CD4-positive, alpha-beta T cell treated with Interleukin-12 subunit alpha and Interleukin-12 subunit beta, for 1 hour (primary cell): ENCODE results near the gene PRR12.
"Not testable (repeated sequence)": the region's sequence is repeated elsewhere in the genome, so short reads cannot be mapped to it uniquely, and the experiment has no call there.

Experiments
- DNase-seq: peaks from one replicate; pipeline ENCODE4 v3.0.0-alpha.2; 2020

PRR12 gene

DNA sequence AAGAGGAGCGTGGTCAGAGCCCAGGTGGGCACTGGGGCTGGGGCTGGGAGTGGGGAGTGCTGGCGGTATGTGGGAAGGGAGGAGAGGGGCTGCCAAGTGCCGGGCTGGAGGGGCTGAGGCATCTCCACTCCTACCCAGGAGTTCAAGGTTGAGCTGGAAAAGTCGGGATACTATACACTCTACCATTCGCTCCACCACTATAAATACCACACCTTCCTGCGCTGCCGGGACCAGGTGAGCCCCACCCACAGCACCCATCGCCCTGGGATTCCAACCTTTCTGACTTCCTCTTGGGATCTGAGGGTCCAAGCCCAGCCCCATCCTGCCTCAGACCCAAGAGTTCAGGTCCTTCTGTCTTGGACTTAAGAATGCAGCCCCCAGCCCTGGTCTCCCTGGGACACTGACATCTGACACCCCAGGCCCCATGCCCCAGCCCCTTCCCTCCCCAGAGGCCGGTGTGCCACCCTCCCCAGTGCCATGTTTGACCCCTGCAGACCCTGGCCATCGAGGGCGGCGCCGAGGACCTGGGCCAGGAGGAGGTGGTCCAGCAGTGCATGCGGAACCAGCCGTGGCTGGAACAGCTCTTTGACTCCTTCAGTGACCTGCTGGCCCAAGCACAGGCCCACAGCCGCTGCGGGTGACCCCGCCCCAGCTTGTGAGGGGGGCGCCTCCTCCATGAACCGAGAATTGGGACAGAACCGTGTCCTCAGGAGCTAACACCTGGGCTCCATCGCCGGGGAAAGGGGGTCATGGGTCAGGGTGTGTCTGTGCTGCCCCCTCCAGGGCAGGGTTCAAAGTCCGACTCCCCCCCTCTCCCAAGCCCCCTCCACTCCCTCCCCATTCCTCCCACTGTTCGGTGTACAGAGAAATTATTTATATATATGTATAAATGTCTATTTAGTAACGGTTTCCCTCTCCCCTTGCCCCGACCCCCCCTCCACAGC, 34.3 kb downstream of the PRR12 start:
- DNase-seq: no peak

DNA sequence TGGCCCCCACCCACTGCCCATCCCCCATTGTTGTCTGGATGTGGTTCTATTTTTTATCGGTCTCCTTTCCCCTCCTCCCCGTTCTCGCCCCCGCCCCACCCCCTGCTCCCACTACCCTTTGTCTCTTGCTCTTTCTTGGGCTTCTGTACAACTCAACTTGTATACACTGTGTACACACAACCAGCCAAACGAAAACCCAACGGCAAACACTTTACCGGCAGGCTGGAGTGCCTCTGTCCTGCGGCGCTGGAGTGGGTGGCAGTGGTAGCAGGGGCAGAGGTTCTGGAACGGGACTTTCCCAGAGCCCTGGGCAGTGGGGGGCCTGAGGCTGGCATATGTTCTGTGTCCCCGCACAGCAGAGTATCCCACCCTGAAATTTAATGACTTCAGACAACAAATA, 35.2 kb downstream of the PRR12 start:
- no peak for DNase-seq

DNA sequence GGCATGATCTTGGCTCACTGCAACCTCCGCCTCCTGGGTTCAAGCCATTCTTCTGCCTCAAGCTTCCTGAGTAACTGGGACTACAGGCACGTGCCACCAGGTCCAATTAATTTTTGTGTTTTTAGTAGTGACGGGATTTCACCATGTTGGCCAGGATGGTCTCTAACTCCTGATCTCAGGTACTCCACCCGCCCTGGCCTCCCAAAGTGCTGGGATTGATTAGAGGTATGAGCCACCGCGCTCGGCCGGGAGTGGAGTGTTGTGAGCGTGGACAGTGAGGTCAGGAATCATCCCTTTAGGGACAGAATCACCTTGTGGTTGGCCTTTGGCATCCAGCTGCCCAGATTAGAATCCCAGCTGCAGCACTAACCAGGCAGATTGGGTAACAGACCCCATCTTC, 38.7 kb downstream of the PRR12 start:
- DNase-seq: no peak

DNA sequence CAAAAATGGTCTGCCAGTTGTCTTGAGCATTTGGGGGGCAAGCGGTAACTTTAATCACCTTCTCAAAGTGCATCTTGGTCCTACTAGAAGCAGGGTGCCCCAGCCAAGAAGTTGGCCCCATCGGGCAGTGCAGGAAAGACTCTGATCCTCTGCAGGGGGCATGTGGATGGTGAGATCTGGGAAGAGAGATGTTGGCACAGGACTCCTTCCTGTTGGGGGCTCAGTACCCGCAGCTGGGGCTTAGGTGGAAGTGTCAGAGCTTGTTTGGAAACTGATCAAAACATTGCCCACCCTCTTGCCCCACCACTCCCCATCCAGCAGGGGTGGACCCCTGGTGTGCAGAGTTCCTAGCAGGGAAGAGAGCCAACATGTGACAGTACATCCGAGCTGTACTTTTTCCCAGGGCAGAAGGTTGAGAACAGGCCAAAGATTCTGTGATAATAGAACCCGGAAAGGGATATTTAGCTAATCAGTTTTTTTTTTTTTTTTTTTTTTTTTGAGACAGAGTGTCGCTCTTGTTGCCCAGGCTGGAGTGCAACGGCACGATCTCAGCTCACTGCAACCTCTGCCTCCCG, 40.1 kb downstream of the PRR12 start:
- no peak for DNase-seq

DNA sequence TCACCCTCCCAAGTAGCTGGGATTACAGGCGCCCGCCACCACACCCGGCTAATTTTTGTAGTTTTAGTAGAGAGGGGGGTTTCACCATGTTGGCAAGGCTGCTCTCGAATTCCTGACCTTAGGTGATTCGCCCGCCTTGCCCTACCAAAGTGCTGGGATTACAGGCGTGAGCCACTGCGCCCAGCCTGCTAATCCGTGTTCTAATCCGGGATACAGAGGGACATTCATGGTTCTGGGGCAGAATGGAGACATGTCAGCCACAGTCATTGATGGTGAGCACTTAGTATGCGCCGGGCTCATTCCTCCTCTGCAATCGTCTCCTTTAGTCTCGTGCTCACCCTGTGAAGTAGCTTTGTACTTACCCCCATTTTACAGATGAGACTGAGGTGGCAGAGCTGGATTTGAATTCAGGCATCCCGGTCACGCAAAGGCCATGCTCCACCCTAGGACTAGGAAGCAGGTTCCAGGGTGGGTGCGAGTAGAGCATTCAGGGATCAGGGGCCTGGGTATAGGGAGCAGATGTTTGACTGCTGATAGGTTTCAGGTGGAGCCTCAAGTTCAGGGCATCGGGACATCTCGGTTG, 40.7 kb downstream of the PRR12 start:
- no peak for DNase-seq

DNA sequence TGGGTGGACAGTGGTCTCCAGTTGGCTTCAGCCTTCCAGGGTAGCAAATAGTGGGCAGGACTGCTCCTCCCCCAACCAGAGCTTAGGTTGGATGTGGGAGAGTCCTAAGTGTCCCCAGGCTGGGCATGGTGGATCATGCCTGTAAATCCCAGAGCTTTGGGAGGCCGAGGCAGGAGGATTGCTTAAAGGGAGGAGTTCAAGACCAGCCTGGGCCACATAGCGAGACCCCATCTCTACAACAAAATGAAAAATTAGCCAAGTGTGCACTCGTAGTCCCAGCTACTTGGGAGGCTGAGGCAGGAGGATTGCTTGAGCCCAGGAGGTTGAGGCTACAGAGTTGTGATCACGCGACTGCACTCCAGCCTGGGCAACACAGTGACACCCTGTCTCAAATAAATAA, 41.6 kb downstream of the PRR12 start:
- DNase-seq: no peak

DNA sequence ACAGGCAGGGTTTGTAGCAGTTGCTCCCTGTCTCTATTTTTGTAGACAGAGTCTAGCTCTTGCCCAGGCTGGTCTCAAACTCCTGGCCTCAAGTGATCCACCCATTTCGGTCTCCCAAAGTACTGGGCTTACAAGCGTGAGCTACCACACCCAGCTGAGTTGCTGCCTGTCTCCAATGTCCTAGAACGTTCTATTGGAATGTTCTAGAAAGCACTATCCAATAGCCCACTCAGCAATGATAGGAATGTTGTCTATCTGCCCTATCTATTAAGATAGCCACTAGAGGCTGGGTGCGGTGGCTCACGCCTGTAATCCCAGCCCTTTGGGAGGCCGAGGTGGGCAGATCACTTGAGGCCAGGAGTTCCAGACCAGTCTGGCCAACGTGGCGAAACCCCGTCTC, 42.3 kb downstream of the PRR12 start:
- not testable (repeated sequence) for DNase-seq

DNA sequence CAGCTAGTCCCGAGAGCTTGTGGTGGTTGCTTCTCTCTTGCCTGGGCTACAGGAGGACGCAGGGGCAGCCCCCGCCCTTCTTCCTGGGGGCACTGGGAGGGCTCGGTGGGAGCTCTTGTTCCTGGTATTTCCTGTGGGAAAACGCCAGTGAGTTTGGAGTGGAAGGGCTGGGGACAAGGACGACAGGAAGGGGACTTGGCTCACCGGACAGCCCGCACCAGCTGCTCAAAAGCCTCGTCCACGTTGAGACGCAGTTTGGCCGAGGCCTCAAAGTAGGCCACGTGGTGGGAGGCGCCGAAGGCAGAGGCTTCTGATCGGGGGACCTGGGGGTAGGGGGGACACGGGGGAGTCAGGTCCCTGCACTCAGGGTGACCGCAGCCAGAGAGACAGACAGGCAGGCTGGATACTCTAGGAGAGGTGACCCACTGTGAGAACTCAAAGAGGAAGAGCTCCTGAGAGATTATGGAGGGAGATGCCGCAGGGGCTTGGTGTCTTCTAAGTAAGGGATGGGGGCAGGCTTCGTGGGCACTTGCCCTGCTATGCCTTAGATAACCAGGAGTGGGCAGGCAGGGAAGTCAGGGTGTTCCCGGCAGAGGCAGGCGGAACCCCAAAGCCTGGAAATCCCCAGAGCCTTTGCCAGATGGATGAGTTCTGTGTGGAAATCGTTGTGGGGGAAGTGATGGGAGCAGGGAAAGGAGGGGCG, 44.7 kb downstream of the PRR12 start:
- DNase-seq: no peak

DNA sequence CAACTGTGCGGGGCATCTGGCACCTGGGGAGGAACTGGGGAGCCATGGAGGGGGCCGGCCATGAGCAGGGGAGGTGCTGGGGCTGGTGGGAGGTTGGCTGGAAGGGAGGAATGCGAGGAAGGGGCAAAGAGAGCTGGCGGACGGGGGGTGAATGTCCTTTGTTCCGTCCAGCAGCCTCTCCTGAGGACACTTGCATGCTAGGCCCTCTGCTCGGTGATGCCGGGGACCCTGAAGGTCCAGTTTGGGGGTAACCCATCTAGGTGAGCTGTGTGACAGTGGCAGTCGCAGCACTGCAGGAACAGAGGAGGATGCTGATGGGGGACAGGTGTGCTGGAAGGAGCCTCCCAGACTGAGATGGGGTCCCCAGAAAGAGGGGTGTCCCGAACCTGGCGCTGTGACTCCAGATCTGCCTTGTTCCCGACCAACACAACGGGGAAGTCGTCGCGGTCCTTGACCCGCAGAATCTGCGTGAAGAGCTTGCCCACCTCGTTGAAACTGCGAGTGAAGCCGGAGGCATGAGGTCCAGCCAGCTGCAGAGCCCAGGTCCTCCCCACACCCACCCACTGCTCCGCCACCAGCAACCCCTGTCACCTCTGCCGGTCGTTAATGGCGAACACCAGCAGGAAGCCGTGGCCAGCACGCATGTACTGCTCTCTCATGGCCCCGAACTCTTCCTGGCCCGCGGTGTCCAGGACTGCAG, 45.4 kb downstream of the PRR12 start:
- no peak for DNase-seq

DNA sequence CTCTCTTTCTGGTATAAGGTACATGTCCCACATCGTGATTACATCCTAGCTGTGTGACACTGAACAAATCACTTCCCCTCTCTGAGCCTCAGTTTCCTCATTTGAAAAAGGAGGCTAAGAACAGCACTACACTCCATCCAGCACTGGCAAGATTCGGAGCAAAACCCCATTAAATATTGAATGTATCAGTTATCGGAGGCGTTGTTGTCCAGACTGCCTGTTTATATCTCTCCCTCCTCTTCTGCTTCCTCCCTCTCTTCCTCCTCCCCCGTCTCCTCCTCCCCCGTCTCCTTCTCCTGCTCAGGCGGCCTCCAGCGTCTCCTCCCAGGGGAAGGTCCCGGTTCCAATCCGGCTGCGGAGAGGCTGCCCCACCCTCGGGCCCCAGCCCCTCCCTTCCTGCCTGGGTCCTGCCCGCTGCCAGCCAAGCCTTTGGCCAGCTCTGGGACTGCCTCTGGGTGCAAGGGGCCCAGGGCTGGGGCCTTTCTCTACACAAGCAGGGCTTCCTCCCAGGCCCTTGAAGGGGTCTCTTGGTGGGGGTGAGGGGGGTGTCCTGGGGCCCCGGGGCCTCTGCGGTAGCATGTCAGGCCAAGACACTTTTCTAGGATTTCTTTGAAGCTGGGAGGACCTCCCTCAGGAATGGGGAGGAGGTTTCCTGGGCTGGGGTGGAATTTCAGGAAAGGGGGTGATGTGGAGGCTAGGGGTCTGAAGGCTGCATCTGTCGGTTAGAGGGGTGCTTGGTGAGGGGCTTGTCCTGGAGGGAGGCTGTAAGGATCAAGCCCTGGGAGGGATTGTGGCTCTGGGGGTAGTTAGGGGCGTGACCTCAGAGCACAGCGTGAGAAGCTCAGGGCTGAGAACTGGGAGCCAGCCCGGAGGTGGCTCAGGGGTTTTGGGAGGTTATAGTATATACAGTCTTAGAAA, 47.1 kb downstream of the PRR12 start:
- no peak for DNase-seq

DNA sequence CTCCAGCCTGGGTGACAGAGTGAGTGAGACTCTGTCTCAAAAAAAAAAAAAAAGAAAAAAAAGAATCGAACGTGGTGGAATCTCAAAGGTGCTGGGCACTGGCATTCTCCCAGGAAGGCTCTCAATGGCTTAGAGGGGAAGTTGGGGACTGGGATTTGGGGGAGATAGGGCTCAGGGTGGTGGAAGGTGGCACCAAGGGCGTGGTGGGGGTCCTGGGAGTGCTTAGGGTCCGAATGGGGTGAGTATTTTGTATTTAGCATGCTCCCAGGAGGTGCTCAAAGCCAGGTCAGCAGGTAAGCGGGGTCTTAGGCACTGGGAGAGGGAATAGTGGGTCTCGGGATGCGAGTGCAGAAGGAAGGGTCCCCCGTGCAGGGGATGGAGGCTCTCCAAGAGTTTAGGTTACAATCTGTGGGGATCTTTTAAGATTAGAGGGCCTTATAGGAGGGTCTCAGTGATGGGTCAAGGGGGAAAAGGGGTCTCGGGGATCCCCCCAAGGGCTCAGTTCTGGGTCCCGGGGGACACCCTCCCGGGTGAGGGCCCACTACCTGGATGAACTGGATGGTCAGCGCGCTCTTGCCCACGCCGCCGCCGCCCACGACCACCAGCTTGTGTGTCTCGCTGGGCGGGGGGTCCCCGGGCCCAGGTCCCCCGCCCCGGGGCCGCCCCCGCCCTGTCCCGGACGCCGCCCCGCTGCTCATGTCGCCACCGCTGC, 48.6 kb downstream of the PRR12 start:
- DNase-seq: no peak

DNA sequence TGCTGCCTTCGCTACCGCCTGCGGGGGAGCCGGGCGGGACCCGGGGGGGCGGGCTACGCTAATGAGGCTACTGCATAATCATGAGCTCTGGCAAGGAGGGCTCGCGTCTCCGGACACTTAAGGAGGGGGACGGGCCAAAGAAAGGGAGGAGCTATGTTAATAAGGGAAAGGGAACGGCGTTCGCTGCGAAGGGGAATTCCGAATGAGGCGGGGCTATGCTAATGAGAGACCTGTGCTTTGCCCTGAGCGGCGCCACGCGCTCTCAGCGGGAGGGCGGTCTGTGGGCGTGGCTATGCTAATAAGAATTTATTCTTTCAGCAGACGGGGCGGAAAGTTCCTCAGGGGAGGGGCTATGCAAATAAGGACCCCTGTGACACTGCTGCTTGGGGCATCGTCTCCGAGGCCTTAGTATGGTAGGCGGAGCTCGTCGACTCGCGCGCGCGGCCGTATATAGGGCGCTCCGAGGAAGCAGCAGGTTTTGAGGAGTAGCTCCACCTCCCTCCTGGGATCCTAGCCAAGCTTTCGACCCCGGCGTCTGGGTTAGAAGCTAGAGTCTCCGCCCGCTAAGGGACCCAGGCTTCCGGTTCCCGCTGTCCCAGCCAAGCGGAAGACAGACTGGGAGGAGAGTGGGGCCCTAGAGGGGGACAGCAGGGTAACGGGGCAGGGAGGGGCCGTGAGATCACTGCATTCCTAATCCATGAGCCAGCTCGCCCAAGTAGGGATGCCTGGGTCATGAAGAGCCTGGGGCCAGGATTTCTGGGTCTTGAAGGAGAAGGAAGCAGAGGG, 49.3 kb downstream of the PRR12 start, which contains the start of gene RRAS:
Gene RRAS (minus strand): TSS at position 31 of the 786 bp plus-strand sequence. CDS start 45 bp downstream, outside the sequence.
- DNase-seq: peak; percentile 100

DNA sequence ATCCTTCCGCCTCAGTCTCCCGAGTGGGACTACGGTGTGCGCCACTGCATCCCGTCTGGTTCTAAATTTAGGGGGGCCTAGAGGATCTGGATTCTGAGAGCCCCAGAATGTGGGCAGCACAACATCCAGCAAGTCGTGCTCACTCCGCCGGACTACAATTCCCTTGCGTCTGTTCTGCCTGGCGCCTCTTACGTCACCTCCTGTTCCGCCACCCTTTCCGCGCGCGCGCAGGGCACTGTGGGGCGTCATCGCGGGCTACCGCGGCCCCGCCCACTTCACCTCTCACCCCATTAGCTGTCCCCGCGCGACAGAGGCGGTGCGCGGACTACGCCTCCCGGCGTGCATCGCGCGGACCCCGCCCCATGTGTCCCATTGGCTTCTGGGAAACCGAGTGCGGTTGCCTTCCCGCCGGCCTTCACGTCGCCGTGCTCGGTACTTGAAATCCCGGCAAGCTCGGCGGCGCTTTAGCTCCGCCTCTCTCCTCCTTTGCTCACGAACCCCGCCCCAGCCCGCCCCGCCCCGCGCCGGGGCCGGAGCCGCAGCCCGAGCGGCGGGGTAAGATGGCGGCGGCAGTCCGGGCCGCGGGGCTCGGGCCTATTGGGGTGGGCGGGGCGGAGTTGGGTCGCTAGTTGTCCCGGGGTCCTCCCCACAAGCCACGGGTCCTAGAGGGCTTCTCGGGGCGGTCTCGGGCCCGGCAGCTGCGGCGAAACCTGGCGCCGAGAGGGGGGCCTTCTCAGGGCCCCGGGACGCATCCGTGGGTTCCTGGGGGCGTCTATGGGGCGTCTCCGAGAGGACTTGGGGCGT, 50.9 kb downstream of the PRR12 start, which contains the start of gene SCAF1:
Gene SCAF1 (plus strand): TSS at position 522 of the 804 bp plus-strand sequence. CDS start 2,818 bp downstream, outside the sequence.
- peak; percentile 100 for DNase-seq

DNA sequence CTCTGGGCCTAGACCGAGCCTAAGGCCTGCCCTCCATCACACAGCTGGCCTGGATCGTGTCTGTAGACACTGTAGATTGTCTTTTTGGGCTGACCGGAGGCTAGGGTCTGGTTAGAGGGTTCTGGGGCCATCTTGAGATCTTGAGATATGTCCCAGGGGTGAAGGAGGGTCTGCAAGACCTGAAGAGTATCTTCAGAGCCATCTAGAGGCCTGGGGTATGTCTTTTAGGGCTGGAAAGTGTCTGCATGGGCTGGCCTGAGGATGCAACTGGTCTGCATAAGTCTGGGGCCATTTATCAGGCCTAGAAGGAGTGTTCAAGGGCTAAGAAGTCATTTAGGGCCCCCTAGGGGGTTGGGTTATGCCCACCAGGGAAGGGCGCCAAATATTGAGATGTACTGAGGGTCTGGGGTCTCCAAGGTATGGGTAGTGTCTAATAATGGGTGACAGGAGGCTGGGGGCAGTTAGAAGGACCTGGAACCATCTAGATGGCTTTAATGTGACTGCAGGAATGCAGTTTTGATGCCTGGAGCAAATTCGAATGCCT, 51.6 kb downstream of the PRR12 start:
- no peak for DNase-seq

DNA sequence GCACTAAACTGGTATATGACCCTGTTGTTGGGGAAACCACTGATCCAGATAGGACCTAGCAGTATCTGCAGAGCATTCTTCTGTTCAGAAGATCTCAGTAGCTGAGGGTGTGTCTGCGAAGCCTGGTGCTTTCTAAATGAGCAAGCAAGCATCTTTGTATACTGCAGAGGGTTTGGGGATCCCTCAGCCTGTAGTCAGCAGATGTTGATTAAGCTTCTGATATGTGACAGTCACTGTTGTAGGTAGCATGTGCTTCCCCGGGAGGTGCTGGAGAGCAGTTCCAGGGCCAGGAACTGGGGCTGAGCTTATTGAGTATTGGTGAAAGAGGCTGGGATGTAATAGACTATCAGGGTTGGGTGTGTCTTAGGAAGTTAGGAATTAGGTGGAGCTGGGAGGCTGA, 52.5 kb downstream of the PRR12 start:
- DNase-seq: no peak

DNA sequence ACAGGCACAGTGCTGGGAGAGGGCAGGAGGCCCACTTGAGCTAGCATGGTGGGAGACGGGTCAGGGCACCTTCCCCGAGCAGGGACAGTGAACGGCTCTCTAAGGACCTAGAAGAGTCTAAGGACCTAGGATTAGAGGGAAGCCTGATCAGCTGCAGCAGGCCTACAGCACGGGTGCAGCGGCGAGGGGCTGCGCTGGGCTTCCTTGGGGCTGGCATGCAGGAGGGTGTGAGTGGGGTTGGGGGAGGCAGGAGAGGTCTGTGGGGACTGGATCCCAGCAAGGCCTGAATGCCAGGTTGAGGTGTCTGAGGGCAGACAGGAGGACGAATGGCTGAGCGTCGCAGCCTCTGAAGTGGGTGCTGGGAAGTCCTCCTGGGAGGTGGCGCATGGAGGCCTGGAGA, 54.6 kb downstream of the PRR12 start:
- no peak for DNase-seq

DNA sequence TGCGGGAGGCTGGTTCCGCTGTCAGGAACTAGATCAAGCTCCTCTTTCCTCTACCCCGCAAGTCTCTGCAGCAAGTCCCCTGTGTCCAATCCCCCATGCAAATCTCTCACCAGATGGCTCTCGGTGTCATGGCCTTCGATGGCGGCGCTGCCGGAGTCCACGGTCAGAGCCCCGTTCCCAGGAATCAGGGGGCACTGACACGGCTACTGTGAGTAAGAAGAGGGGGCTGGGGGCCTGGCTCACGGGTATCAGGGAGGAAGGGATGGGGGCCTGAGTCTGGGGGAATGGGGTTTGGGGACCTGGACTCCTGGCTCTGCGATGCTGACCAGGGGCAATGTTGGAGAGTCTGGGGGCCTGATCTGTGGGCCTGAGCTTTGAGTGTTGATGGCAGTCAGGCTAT, 55.0 kb downstream of the PRR12 start:
- no peak for DNase-seq

DNA sequence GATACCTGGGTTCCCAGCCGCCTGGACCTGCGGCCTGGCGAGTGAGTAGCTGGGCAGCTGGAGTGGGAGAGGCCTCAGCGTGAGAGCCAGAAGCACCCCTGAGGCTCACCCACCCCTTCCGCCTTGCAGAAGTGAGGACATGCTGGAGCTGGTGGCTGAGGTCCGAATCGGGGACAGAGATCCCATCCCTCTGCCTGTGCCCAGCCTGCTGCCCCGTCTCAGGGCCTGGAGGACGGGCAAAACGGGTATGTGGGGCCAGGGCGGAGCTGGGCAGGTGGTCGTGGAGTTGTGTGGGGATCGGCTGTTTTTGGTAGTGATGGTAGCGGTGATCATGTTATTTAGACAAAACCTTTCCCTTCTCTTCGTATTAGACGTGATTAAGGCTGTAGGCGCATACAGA, 55.6 kb downstream of the PRR12 start:
- no peak for DNase-seq
